ENCODE data around the gene BANP.

DNA sequence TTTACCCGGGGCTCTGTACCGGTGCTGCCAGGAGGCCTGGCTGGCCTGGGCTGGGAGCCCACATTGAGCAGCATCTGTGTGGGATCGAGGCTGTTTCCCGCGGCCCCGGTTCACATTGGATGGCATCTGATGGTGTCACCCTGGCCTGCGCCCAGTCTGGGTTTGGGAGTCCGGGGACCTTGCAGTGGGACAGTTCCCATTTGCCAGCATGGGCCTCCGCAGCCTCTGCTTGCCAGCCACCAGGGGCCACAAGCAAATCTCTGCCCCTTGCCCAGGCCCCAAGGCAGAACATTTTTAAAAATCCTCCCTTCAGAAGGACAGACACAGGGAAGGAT, 64.5 kb downstream of the BANP start:
- TF ChIP-seq, protein P1, sequence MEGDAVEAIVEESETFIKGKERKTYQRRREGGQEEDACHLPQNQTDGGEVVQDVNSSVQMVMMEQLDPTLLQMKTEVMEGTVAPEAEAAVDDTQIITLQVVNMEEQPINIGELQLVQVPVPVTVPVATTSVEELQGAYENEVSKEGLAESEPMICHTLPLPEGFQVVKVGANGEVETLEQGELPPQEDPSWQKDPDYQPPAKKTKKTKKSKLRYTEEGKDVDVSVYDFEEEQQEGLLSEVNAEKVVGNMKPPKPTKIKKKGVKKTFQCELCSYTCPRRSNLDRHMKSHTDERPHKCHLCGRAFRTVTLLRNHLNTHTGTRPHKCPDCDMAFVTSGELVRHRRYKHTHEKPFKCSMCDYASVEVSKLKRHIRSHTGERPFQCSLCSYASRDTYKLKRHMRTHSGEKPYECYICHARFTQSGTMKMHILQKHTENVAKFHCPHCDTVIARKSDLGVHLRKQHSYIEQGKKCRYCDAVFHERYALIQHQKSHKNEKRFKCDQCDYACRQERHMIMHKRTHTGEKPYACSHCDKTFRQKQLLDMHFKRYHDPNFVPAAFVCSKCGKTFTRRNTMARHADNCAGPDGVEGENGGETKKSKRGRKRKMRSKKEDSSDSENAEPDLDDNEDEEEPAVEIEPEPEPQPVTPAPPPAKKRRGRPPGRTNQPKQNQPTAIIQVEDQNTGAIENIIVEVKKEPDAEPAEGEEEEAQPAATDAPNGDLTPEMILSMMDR (conservative IDR thresholded peaks at IDR 0.05; ENCODE audit: low read depth, low read length) = no peak
- TF ChIP-seq EZH2 (IDR thresholded peaks at IDR 0.05; ENCODE audit: low read length, unreplicated experiment) (no peak), EZH2phosphoT487 (IDR thresholded peaks at IDR 0.05; ENCODE audit: borderline replicate concordance, low read length) (no peak)

All from PC-3 (cell line).